ENCODE results near the gene HIF3A.

The HIF3A gene

DNA sequence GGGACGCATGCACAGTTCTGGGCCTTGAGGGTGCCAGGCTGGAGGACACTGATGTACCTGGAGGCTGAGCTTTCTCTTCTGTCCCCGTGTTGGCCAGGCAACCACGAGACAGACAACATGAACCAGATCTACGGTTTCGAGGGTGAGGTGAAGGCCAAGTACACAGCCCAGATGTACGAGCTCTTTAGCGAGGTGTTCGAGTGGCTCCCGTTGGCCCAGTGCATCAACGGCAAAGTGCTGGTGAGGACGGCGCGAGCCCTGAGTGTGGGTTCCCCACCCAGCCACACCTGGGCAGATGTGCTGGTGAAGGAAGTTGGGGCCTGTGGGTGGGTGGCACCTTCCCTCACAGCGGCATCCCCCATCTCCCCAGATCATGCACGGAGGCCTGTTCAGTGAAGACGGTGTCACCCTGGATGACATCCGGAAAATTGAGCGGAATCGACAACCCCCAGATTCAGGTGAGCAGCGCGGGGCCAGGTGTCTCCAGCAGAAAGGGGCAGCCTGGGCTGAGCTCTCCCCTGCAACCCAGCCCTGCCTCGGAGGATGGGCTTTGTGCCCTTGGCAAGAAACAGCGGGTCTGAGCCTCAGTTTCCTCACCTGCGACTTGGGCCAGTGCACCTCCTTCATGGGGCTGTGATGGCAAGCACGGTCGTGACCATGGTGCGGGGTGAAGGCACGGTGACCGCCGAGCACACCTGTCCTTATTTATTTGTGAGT, 90.3 kb downstream of the HIF3A start:
- no peak for DNase-seq

DNA sequence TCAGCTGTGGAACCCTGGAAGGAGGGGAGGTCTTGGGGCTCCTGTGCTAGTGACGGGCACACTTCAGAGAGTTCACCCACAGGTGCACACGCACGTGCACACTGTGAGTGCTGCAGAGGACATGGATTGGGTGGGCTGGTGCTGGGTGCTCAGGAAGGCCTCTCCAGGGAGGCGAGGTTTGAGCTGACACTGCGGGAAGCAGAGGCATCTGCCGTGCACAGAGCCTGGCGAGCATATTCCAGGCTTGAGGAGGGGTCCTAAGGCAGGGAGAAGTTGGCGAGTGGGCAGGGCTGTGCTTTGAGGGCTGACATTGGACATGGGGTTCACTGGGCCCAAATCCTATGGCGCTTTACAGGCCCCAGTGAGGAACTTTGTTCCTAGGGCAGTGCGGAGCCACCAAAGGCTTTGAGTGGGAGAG, 90.9 kb downstream of the HIF3A start:
- no peak for DNase-seq

DNA sequence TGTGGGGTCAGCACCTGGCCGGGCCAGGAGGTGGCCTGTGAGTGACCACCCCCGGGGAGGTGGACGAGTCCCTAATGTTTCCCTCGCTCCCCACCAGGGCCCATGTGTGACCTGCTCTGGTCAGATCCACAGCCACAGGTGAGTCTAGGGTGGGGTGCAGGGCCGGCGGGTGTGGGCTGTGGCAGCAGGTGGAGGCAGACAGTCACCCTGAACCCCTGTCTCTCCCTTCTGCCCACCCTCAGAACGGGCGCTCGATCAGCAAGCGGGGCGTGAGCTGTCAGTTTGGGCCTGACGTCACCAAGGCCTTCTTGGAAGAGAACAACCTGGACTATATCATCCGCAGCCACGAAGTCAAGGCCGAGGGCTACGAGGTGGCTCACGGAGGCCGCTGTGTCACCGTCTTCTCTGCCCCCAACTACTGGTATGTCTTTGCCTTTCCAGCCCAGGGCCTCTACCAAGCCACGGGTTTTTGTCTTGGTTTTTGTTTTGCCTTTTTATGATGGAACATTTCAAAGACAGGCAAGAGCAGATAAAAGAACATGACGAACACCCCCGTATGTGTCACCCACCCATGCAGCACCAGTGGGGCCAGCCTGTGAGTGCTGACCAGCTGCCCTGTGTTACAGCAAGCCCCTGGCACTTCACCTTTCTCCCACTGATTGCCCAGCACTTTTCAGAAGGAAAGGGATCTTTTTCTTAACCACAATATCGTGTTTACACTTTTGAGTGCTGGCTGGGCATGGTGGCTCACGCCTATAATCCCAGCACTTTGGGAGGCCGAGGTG, 91.7 kb downstream of the HIF3A start:
- no peak for DNase-seq

DNA sequence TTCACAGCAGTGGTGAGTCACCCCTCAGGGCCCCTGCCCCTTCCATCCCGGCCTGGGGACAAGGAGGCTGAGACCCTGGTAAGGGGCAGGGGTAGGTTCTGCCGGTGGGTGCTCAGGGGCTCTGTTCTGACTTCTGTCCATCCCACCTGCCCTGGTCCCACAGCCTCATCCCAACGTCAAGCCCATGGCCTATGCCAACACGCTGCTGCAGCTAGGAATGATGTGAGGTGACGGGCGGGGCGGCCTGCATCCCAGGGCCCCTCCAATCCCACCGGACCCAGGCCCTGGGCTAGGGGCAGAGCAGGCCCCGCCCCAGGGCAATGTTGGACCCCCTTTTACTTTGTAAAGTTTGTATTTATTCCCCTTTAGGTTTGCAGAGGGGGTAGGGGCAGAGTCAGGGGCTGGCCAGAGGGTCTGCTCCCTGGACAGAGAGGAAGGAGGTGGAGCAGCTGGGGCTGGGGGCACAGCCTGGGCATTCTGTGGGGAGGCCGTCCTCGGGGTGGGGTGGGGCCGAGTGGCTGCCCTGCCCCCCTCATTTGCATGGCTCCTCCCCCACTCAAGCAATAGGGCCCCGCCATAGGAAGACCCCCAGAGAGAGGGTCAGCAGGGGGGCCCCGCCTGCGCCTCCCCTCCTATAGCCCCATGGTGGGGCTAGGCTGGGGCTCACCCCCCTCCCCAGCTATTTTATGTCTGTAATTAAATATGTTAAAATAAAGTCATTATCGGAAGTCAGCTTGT, 93.4 kb downstream of the HIF3A start:
- DNase-seq: no peak

GRCh38 chr19:46390866-46391265, 94.0 kb downstream of the HIF3A start:
- DNase-seq: no peak

DNA sequence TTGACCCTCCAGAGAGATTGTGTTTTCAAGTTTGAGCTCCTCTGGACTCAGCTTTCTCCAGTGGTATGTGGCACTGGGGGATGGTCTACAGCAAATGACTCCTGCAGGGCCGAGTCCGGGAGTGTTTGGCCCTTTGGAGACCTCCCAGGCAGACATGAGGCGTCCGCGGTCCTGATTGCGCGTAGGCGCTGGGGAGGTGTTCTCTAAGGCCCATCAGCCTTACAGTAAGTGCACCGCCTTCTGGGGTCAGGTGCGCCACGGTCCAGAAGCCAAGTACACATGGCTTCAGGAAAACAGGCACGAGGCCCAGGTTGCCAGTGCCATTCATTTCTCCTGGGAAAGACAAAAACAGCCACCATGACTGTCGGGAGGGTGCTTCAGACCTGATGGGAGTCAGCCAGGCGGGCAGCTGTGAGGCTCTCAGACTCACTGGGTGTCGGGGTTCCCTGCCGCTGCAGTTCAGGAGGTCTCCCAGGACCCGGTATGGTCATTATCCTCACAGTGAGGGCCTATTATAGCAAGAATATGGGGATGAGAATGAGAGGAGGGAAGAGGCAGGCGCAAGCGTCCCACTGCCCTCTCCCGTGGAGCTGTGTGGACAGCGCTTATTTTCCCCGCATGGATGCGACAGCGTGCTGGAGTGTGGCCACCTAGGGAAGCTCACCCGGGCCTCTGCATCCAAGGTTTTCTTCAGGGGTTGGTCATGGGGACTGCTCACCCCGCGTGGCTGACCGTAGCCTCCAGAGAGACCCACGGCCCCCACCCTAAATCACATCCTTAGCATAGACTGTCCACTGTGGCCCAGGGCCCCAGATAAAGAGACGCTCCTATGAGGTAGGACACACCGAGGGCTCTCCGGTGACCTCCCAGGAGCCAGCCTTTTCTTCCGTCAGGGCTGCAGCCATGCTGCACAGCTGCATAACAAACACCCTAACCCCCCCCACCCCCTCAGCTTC, 94.7 kb downstream of the HIF3A start:
- no peak for DNase-seq

GRCh38 chr19:46392252-46392801, 95.5 kb downstream of the HIF3A start:
- no peak for DNase-seq

- DNase-seq: no peak
These were observed 96.0 kb downstream of the HIF3A start for GRCh38 chr19:46392837-46393236.

Measured in hematopoietic multipotent progenitor cell treated with erythropoietin and hydrocortisone succinate and interleukin-3 and kit ligand, for 4 days (in vitro differentiated cells).